Astrocyte (in vitro differentiated cells and primary cell): Measurements from ENCODE around the gene CHN1. TPM values are rescaled to one million over a fixed set of nuclear protein-coding genes. Genes with fewer than 3 reads are reported as not detected.

Experiments
- DNase-seq: peaks from one replicate; pipeline ENCODE4 v3.0.0-alpha.2; 2010; ENCODE audit warnings: low read depth
- FAIRE-seq: peaks from 2 replicates; lab custom pipeline; 2011; peaks lifted over from hg19 to GRCh38; lab: Jason Lieb, UNC
- H2AFZ ChIP-seq: 2 replicates; pipeline ENCODE4 v1.6.0; 2012; ENCODE audit warnings: low read depth, low read length, inconsistent platforms
- H3K27ac ChIP-seq: 2 replicates; pipeline ENCODE4 v1.5.1; 2011; ENCODE audit warnings: low read depth, low read length, inconsistent platforms
- H3K27me3 ChIP-seq: 2 replicates; pipeline ENCODE4 v1.6.0; 2011; ENCODE audit warnings: low read length, inconsistent platforms; ENCODE audit not compliant: insufficient read depth
- H3K36me3 ChIP-seq: 2 replicates; pipeline ENCODE4 v1.5.1; 2011; ENCODE audit warnings: low read length, inconsistent platforms; ENCODE audit not compliant: insufficient read depth
- H3K4me1 ChIP-seq: 2 replicates; pipeline ENCODE4 v1.5.1; 2011; ENCODE audit warnings: low read length, inconsistent platforms; ENCODE audit not compliant: insufficient read depth
- H3K4me2 ChIP-seq: 2 replicates; pipeline ENCODE4 v1.6.0; 2012; ENCODE audit warnings: low read length, inconsistent platforms
- H3K4me3 ChIP-seq: 2 replicates; pipeline ENCODE4 v1.5.1; 2011; ENCODE audit warnings: low read depth, mild to moderate bottlenecking, low read length, inconsistent platforms; ENCODE audit not compliant: insufficient read depth
- H3K79me2 ChIP-seq: 2 replicates; pipeline ENCODE4 v1.6.0; 2012; ENCODE audit warnings: mild to moderate bottlenecking, low read length, inconsistent platforms; ENCODE audit not compliant: insufficient read depth
- H3K9ac ChIP-seq: 2 replicates; pipeline ENCODE4 v1.6.0; 2012; ENCODE audit warnings: mild to moderate bottlenecking, low read length, inconsistent platforms
- H3K9me3 ChIP-seq: 2 replicates; pipeline ENCODE4 v1.5.1; 2012; ENCODE audit warnings: low read depth, mild to moderate bottlenecking, low read length, inconsistent platforms; ENCODE audit not compliant: insufficient read depth
- H4K20me1 ChIP-seq: 2 replicates; pipeline ENCODE4 v1.6.0; 2012; ENCODE audit warnings: low read length, inconsistent platforms; ENCODE audit not compliant: insufficient read depth
- H3K27ac Mint-ChIP-seq: one replicate; pipeline ENCODE4 v1.8.0; 2021; ENCODE audit warnings: mild to moderate bottlenecking, mixed read lengths; ENCODE audit not compliant: unreplicated experiment
- H3K27me3 Mint-ChIP-seq: one replicate; pipeline ENCODE4 v1.8.0; 2021; ENCODE audit warnings: low read depth, mixed read lengths; ENCODE audit not compliant: unreplicated experiment
- H3K36me3 Mint-ChIP-seq: one replicate; pipeline ENCODE4 v1.8.0; 2021; ENCODE audit warnings: low read depth, mixed read lengths; ENCODE audit not compliant: unreplicated experiment
- H3K4me1 Mint-ChIP-seq: one replicate; pipeline ENCODE4 v1.8.0; 2021; ENCODE audit warnings: low read depth, mixed read lengths; ENCODE audit not compliant: unreplicated experiment
- H3K4me3 Mint-ChIP-seq: one replicate; pipeline ENCODE4 v1.8.0; 2021; ENCODE audit warnings: mild to moderate bottlenecking, moderate library complexity, mixed read lengths; ENCODE audit not compliant: unreplicated experiment
- H3K9me3 Mint-ChIP-seq: one replicate; pipeline ENCODE4 v1.8.0; 2021; ENCODE audit warnings: mild to moderate bottlenecking, mixed read lengths; ENCODE audit not compliant: unreplicated experiment
- EZH2 ChIP-seq: IDR thresholded peaks from 2 replicates; pipeline ENCODE4 v1.6.1; 2012; ENCODE audit warnings: mild to moderate bottlenecking, low read length, inconsistent platforms; ENCODE audit not compliant: insufficient read depth
- total RNA-seq: library from RNA; stranded (reverse); gene quantifications from 2 replicates; pipeline ENCODE4 v1.2.1, GENCODE V29; 2021
- TF ChIP-seq, protein P1 (sequence below): IDR thresholded peaks from 2 replicates; pipeline ENCODE4 v1.5.1; 2011; ENCODE audit warnings: low read depth, mild to moderate bottlenecking, inconsistent platforms, low read length, moderate library complexity; ENCODE audit not compliant: insufficient read depth

CHN1 gene
- total RNA-seq, 1 donor from 2014 or later: 23.9 TPM

- FAIRE-seq: no peak
- H3K4me1 Mint-ChIP-seq: peaks cover 28% of the 10 kb centered on the region
Observed at GRCh38 chr2:174789001-174789400, 216.2 kb downstream of the CHN1 start.

GRCh38 chr2:174788291-174788929 is 216.8 kb downstream of the CHN1 start:
- Mint-ChIP-seq H3K9me3 (no peaks in the 10 kb centered on the region), H3K36me3 (no peaks in the 10 kb centered on the region), H3K27ac (peak overlapping the region; percentile 98), H3K27me3 (no peaks in the 10 kb centered on the region), H3K4me3 (peak overlapping the region; percentile 50), H3K4me1 (peaks cover 28% of the 10 kb centered on the region)
- H2AFZ ChIP-seq: peak overlapping the region; percentile 55
- no peak for FAIRE-seq
- H3K27me3 ChIP-seq: no peaks in the 10 kb centered on the region
- DNase-seq: peak; percentile 29
- H3K27ac ChIP-seq: peak overlapping the region; percentile 98
- H3K9ac ChIP-seq: peak overlapping the region; percentile 80
- H3K4me2 ChIP-seq: peak overlapping the region; percentile 60
- TF ChIP-seq EZH2: no peak
- TF ChIP-seq, protein P1, sequence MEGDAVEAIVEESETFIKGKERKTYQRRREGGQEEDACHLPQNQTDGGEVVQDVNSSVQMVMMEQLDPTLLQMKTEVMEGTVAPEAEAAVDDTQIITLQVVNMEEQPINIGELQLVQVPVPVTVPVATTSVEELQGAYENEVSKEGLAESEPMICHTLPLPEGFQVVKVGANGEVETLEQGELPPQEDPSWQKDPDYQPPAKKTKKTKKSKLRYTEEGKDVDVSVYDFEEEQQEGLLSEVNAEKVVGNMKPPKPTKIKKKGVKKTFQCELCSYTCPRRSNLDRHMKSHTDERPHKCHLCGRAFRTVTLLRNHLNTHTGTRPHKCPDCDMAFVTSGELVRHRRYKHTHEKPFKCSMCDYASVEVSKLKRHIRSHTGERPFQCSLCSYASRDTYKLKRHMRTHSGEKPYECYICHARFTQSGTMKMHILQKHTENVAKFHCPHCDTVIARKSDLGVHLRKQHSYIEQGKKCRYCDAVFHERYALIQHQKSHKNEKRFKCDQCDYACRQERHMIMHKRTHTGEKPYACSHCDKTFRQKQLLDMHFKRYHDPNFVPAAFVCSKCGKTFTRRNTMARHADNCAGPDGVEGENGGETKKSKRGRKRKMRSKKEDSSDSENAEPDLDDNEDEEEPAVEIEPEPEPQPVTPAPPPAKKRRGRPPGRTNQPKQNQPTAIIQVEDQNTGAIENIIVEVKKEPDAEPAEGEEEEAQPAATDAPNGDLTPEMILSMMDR: no peak
- H3K9me3 ChIP-seq: no peaks in the 10 kb centered on the region
- H3K79me2 ChIP-seq: no peaks in the 10 kb centered on the region
- no peaks in the 10 kb centered on the region for H3K36me3 ChIP-seq
- H4K20me1 ChIP-seq: no peaks in the 10 kb centered on the region
- no peak overlapping the region for H3K4me3 ChIP-seq
- H3K4me1 ChIP-seq: peaks cover 37% of the 10 kb centered on the region

More at GRCh38 chr2:174789001-174789400, 216.2 kb downstream of the CHN1 start:
- no peak for DNase-seq
- Mint-ChIP-seq H3K36me3 (no peaks in the 10 kb centered on the region), H3K27ac (no peak overlapping the region), H3K9me3 (no peaks in the 10 kb centered on the region), H3K27me3 (no peaks in the 10 kb centered on the region), H3K4me3 (peak overlapping the region; percentile 22)
- Histone ChIP-seq H4K20me1 (no peaks in the 10 kb centered on the region), H2AFZ (peak overlapping the region; percentile 55), H3K4me3 (no peak overlapping the region), H3K79me2 (no peaks in the 10 kb centered on the region), H3K27ac (peak overlapping the region; percentile 98), H3K4me1 (peaks cover 37% of the 10 kb centered on the region), H3K9me3 (no peaks in the 10 kb centered on the region), H3K36me3 (no peaks in the 10 kb centered on the region), H3K9ac (peak overlapping the region; percentile 30), H3K4me2 (no peak overlapping the region), H3K27me3 (no peaks in the 10 kb centered on the region)
- TF ChIP-seq EZH2: no peak
- TF ChIP-seq, protein P1: no peak

- no peaks in the 10 kb centered on the region for H4K20me1 ChIP-seq
- Mint-ChIP-seq H3K27me3 (no peaks in the 10 kb centered on the region), H3K27ac (peak overlapping the region; percentile 98), H3K36me3 (no peaks in the 10 kb centered on the region), H3K4me1 (peaks cover 28% of the 10 kb centered on the region), H3K9me3 (no peaks in the 10 kb centered on the region), H3K4me3 (no peak overlapping the region)
- no peak overlapping the region for H3K4me3 ChIP-seq
- no peak for TF ChIP-seq EZH2
- TF ChIP-seq, protein P1: no peak
- no peak overlapping the region for H2AFZ ChIP-seq
- H3K36me3 ChIP-seq: no peaks in the 10 kb centered on the region
- H3K79me2 ChIP-seq: no peaks in the 10 kb centered on the region
- no peaks in the 10 kb centered on the region for H3K27me3 ChIP-seq
- peaks cover 37% of the 10 kb centered on the region for H3K4me1 ChIP-seq
- H3K4me2 ChIP-seq: peak overlapping the region; percentile 60
- FAIRE-seq (peak; percentile 86), DNase-seq (peak; percentile 100)
- H3K9me3 ChIP-seq: no peaks in the 10 kb centered on the region
- H3K27ac ChIP-seq: peak overlapping the region; percentile 98
- peak overlapping the region; percentile 80 for H3K9ac ChIP-seq
Observed at GRCh38 chr2:174787487-174788205, 217.5 kb downstream of the CHN1 start.
